Activated effector memory CD4-positive, alpha-beta T cell treated with Interleukin-2 at 50 U/mL for 16 hours (primary cell): Measurements from ENCODE around the gene RBP5.

Experiments
- DNase-seq: peaks from one replicate; pipeline ENCODE4 v3.0.0-alpha.2; 2020

RBP5 gene

DNA sequence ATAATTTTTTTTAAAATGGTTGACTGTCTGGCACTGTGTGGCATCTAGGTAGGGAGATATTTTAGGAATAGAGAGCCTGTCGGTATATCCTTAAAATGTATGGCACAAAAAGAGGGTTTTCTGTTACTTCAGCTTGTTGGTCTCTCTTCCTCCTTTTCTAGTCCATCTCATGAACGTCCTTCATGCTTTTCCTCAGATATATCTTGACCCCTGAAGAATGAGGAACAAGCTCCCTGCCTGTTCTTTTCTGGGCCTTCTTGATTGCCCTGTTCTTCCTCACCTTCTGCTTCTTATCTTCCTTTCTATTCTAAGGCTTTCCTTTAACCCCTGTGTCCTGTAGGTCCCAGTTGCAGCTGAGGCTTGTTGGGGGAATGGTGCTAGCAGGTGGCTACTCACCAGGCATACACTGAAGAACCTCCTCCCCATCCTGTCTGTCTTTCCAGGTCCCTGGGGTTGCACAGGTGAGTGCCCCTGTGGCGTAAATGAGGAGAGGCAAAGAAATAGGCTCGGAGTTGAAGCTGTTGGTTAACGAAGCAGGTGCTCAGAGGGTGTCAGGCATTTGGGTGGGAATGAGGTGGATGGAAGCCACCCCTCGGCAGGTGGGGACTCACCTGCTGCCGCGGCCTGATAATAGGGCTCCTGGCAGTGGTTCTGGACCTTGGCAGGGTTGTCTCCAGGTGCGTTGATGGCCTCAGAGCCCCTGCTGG is 29.2 kb downstream of the RBP5 start:
- DNase-seq: no peak

DNA sequence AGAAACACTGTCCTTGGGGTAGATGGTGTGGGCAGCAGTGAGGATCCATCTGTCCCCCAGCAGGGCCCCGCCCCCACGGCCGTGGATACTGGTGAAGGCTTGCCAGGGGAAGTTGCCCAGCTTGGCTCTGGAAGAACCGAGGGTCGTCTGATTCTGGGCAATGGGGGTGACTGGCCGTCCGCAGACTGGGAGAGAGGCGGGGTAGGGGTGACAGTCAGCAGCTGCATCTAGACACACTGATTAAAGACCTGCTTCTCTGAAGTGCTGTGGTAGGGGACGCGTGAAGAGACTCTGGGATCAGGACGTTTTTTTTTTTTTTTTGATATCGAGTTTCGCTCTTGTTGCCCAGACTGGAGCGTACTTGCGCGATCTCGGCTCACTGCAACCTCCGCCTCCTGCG is 31.7 kb downstream of the RBP5 start:
- no peak for DNase-seq

- DNase-seq: no peak
Measured at GRCh38 chr12:7096006-7096932, 32.4 kb downstream of the RBP5 start.

GRCh38 chr12:7093892-7094291 is 34.8 kb downstream of the RBP5 start:
- no peak for DNase-seq

- no peak for DNase-seq
Measured at GRCh38 chr12:7093486-7093885, 35.2 kb downstream of the RBP5 start.

GRCh38 chr12:7092986-7093460 is 35.7 kb downstream of the RBP5 start:
- no peak for DNase-seq

- DNase-seq: peak; percentile 47
Measured at GRCh38 chr12:7092229-7092985, 36.3 kb downstream of the RBP5 start, which contains the start of gene C1R. TSS of gene C1R (minus strand) at chr12:7092445. CDS start at chr12:7092388, 57 bp downstream.

DNA sequence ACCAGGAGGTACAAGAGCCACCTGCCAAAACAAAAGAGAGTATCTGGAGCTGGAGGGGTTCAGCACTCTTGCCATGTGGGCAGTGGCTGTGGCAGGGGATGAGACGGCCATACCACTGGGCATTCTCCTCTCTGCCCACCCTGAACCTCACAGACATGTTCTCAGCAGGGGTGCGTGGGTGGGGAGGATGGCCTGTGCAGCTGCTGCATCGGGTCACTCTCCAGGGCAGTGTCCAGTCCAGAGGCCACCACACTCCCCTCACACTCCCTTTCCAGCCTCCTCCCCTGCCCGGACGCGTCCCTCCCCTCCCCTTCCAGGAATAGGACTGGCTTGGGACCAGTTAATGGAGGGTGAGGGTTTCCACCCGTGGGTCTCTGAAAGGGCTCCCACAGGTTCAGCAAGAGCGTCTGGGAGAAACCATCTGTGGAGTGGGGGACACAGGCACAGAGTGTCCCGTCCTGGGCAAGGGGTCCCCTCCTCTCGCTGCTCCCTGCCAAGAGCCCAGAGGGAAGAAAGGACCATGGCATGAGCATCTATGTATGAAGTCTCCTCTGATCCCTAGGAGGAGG is 36.9 kb downstream of the RBP5 start:
- no peak for DNase-seq

DNA sequence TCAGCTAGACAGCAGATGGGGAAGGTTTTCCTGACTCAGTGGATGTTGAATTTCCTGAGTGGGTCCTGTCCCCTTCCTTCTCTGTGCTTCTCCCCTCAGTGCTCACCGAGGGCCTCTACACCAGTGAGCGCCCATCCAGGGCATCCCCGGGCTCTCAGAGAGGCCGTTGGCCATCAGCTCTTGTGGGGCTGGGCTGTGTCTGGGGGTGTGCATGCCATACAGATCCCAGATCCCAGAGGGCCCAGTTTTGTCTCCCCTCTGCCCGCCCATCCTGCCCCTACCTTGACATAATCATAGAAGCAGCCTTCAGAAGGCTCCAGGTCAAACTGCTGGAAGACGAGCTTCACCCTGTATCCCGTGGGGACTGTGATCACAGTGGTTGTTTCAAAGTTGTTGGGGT is 37.5 kb downstream of the RBP5 start:
- no peak for DNase-seq

- DNase-seq: no peak
Measured at GRCh38 chr12:7090222-7090998, 38.3 kb downstream of the RBP5 start.

DNA sequence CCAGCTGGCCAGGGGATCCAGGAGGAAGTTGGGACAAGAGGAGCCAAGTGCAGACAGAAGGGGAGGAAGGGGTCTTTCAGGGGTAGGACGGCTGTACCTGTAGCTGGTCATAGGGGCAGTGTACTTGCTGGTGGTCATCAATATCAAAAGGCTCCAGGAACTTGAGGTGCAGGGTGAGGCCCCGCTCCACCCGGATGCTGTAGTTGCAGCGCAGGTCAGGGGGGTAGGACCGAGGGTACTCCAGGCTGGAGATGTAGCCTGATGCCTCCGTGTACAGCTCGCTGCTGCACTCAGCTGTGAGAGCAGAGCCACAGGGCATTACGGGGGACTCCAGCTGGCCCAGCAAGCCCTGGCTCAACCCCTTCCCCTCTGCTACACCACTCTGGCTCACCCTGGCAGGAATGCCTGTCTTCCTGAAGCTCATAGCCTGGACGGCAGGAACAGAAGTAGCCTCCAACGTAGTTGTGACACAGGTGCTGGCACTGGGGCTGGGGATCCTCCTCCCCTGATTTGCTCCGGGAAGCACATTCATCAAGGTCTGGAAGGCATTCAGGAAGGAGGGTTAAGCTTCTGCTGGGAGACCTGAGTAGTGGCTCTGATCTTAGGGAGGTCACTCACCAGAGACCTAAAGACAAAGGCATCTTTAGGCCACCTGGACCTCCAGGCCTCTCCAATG is 39.4 kb downstream of the RBP5 start:
- DNase-seq: no peak

- DNase-seq: no peak
Measured at GRCh38 chr12:7083125-7083524, 45.6 kb downstream of the RBP5 start.

- DNase-seq: no peak
Measured at GRCh38 chr12:7081037-7081436, 47.7 kb downstream of the RBP5 start.

GRCh38 chr12:7079826-7080125 is 48.9 kb downstream of the RBP5 start:
- no peak for DNase-seq

DNA sequence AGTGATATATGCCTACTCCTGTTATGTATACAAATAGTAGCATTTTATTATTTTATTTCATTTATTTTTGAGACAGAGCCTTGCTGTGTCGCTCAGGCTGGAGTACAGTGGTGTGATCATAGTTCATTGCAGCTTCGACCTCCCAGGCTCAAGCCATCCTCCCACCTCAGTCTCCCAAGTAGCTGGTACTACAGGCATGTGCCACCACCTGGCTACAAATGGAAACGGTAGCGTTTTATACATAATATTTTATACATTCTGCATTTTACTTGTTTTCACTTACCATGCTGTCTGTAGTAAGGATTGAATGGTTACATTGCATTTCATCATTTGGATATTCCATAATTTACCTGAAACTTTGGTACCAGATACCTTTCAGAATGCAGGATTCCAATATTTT is 50.5 kb downstream of the RBP5 start:
- DNase-seq: no peak

GRCh38 chr12:7076493-7076892 is 52.2 kb downstream of the RBP5 start:
- DNase-seq: no peak

- DNase-seq: no peak
Measured at GRCh38 chr12:7075939-7076338, 52.8 kb downstream of the RBP5 start.

DNA sequence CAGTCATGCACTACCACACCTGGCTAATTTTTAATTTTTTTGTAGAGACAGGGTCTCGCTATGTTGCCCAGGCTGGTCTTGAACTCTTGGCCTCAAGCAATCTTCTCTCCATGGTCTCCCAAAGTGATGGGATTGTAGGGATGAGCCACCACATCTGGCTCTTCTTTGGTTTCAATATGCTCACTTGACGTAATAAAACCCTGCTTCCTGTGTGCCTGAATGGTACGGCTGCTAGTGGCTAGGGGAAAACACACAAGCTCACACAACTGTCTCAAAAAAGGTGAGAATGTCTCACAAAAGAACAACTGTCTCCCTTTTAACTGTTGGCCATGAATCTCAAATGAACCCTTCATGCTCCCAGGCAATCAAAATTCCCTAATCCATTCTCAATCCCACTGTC is 53.2 kb downstream of the RBP5 start:
- no peak for DNase-seq

- DNase-seq: no peak
Measured at GRCh38 chr12:7073946-7074345, 54.7 kb downstream of the RBP5 start.
